SK-N-SH treated with all-trans-retinoic acid at 6 μM for 48 hours (cell line): ENCODE data around the gene IGSF9.

Experiments
- ATAC-seq: fragments of 200-7000 bp; cut with Tn5 transposase; 3 replicates; pipeline ENCODE4 v1.9.1; 2020; ENCODE audit warnings: mild to moderate bottlenecking, moderate library complexity
- ARNTL ChIP-seq: fragments of 450-650 bp; formaldehyde crosslinking; IDR thresholded peaks from 2 replicates; pipeline ENCODE4 v1.5.0; 2020; ENCODE audit warnings: low read depth, mild to moderate bottlenecking, moderate library complexity, borderline replicate concordance
- BACH2 ChIP-seq: fragments of 250-450 bp; sonication (Bioruptor Pico); IDR thresholded peaks from 2 replicates; pipeline ENCODE4 v1.9.0; 2021; ENCODE audit warnings: mild to moderate bottlenecking, borderline replicate concordance
- CSDC2 ChIP-seq: fragments of 250-450 bp; sonication (Bioruptor Pico); IDR thresholded peaks from 2 replicates; pipeline ENCODE4 v1.5.0; 2020; ENCODE audit warnings: mild to moderate bottlenecking, moderate library complexity
- ESRRG ChIP-seq: fragments of 250-450 bp; sonication (Bioruptor Pico); IDR thresholded peaks from 2 replicates; pipeline ENCODE4 v1.6.1; 2021; ENCODE audit warnings: mild to moderate bottlenecking
- GLIS3 ChIP-seq: fragments of 250-450 bp; sonication (Bioruptor Pico); IDR thresholded peaks from 2 replicates; pipeline ENCODE4 v1.5.0; 2020; ENCODE audit warnings: mild to moderate bottlenecking, moderate library complexity
- OSR1 ChIP-seq: fragments of 250-450 bp; sonication (Bioruptor Pico); IDR thresholded peaks from 2 replicates; pipeline ENCODE4 v1.8.0; 2022; ENCODE audit warnings: moderate library complexity, mild to moderate bottlenecking, inconsistent platforms
- RARB ChIP-seq: fragments of 250-450 bp; sonication (Bioruptor Pico); IDR thresholded peaks from 2 replicates; pipeline ENCODE4 v1.8.0; 2021; ENCODE audit warnings: mild to moderate bottlenecking, moderate library complexity
- TCF4 ChIP-seq: fragments of 250-450 bp; sonication (Bioruptor Pico); IDR thresholded peaks from 2 replicates; pipeline ENCODE4 v1.8.0; 2021; ENCODE audit warnings: mild to moderate bottlenecking, moderate library complexity, borderline replicate concordance
- TOX ChIP-seq: fragments of 250-450 bp; sonication (Bioruptor Pico); IDR thresholded peaks from 2 replicates; pipeline ENCODE4 v1.8.0; 2021; ENCODE audit warnings: mild to moderate bottlenecking, moderate library complexity, borderline replicate concordance
- ZC3H10 ChIP-seq: fragments of 250-450 bp; sonication (Bioruptor Pico); IDR thresholded peaks from 2 replicates; pipeline ENCODE4 v1.5.1; 2021; ENCODE audit warnings: mild to moderate bottlenecking, moderate library complexity
- ZFP3 ChIP-seq: fragments of 250-450 bp; sonication (Bioruptor Pico); IDR thresholded peaks from 2 replicates; pipeline ENCODE4 v1.5.0; 2020; ENCODE audit warnings: mild to moderate bottlenecking, moderate library complexity
- ZFP30 ChIP-seq: fragments of 450-650 bp; formaldehyde crosslinking; IDR thresholded peaks from 2 replicates; pipeline ENCODE4 v1.5.0; 2022; ENCODE audit warnings: mild to moderate bottlenecking, moderate library complexity
- ZNF565 ChIP-seq: fragments of 450-650 bp; formaldehyde crosslinking; conservative IDR thresholded peaks from 2 replicates; pipeline ENCODE4 v1.5.0; 2020; ENCODE audit warnings: low read depth, mild to moderate bottlenecking, moderate library complexity
- ZNF70 ChIP-seq: fragments of 450-650 bp; formaldehyde crosslinking; IDR thresholded peaks from 2 replicates; pipeline ENCODE4 v1.5.0; 2020; ENCODE audit warnings: mild to moderate bottlenecking, moderate library complexity
- ZNF8 ChIP-seq: fragments of 450-650 bp; formaldehyde crosslinking; IDR thresholded peaks from 2 replicates; pipeline ENCODE4 v1.5.0; 2020; ENCODE audit warnings: mild to moderate bottlenecking, moderate library complexity
- TF ChIP-seq, protein P1 (sequence below): fragments of 250-450 bp; sonication (Bioruptor Pico); IDR thresholded peaks from 2 replicates; pipeline ENCODE4 v1.5.0; 2020; ENCODE audit warnings: mild to moderate bottlenecking, moderate library complexity
- TF ChIP-seq, protein P2 (sequence below): fragments of 250-450 bp; sonication (Bioruptor Pico); IDR thresholded peaks from 2 replicates; pipeline ENCODE4 v1.5.1; 2020; ENCODE audit warnings: low read depth, mild to moderate bottlenecking, moderate library complexity
- TF ChIP-seq, protein P3 (sequence below): fragments of 250-450 bp; sonication (Bioruptor Pico); IDR thresholded peaks from 2 replicates; pipeline ENCODE4 v1.8.0; 2020; ENCODE audit warnings: mild to moderate bottlenecking, moderate library complexity, borderline replicate concordance
- TF ChIP-seq, protein P4 (sequence below): fragments of 250-450 bp; sonication (Bioruptor Pico); IDR thresholded peaks from 2 replicates; pipeline ENCODE4 v1.8.0; 2021; ENCODE audit warnings: low read depth, mild to moderate bottlenecking, moderate library complexity, borderline replicate concordance
- TF ChIP-seq, protein P5 (sequence below): fragments of 250-450 bp; sonication (Bioruptor Pico); IDR thresholded peaks from 2 replicates; pipeline ENCODE4 v1.5.1; 2021; ENCODE audit warnings: mild to moderate bottlenecking, moderate library complexity

The IGSF9 gene

DNA sequence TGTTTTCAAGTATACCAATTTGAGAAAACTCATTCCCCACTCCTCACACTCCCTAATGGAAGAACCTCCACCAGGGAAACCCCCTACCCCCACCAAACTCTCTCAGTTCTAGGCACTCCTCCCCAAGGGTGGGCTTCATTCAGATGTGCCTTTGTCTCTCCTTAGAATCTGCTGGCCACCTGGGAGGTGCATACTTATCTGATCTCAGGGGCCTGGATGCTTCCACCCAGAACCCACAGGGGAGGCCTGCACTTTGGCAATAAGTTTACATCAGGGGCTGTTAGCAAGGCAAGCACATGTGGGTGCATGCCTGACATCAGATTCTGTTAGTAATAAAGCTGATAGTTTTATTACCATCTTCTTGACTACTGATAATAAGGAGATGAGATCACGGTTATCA, 41.1 kb upstream of the IGSF9 start (continued):
- TF ChIP-seq, protein P1, sequence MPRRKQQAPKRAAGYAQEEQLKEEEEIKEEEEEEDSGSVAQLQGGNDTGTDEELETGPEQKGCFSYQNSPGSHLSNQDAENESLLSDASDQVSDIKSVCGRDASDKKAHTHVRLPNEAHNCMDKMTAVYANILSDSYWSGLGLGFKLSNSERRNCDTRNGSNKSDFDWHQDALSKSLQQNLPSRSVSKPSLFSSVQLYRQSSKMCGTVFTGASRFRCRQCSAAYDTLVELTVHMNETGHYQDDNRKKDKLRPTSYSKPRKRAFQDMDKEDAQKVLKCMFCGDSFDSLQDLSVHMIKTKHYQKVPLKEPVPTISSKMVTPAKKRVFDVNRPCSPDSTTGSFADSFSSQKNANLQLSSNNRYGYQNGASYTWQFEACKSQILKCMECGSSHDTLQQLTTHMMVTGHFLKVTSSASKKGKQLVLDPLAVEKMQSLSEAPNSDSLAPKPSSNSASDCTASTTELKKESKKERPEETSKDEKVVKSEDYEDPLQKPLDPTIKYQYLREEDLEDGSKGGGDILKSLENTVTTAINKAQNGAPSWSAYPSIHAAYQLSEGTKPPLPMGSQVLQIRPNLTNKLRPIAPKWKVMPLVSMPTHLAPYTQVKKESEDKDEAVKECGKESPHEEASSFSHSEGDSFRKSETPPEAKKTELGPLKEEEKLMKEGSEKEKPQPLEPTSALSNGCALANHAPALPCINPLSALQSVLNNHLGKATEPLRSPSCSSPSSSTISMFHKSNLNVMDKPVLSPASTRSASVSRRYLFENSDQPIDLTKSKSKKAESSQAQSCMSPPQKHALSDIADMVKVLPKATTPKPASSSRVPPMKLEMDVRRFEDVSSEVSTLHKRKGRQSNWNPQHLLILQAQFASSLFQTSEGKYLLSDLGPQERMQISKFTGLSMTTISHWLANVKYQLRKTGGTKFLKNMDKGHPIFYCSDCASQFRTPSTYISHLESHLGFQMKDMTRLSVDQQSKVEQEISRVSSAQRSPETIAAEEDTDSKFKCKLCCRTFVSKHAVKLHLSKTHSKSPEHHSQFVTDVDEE (CRISPR knock-in tag) = no peak
- TF ChIP-seq ZNF70 (CRISPR knock-in tag) (no peak), ZC3H10 (CRISPR knock-in tag) (no peak), ARNTL (CRISPR knock-in tag) (no peak), ESRRG (CRISPR knock-in tag) (no peak)

DNA sequence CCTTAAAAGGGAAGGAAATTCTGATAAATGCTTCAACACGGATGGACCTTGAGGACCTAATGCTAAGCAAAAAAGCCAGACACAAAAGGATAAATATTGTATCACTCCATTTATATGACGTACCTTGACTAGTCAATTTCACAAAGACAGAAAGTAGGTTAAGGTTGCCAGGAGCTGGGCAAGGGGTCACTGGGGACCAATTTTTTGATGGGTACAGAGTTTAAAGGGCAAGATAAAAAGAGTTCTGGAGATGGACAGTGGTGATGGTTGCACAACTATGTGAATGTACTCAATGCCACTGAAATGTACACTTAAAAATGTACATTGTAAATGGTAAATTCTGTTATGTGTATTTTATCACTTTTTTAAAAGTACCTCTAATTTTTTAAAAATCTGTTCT, 40.7 kb upstream of the IGSF9 start:
- TF ChIP-seq ZNF565 (CRISPR knock-in tag) (no peak), ZNF70 (CRISPR knock-in tag) (no peak), CSDC2 (no peak), ESRRG (CRISPR knock-in tag) (no peak), OSR1 (CRISPR knock-in tag) (no peak), TOX (CRISPR knock-in tag) (no peak), TCF4 (CRISPR knock-in tag) (no peak), BACH2 (CRISPR knock-in tag) (no peak), ZFP30 (CRISPR knock-in tag) (no peak), GLIS3 (CRISPR knock-in tag) (no peak), RARB (no peak)
- TF ChIP-seq, protein P2, sequence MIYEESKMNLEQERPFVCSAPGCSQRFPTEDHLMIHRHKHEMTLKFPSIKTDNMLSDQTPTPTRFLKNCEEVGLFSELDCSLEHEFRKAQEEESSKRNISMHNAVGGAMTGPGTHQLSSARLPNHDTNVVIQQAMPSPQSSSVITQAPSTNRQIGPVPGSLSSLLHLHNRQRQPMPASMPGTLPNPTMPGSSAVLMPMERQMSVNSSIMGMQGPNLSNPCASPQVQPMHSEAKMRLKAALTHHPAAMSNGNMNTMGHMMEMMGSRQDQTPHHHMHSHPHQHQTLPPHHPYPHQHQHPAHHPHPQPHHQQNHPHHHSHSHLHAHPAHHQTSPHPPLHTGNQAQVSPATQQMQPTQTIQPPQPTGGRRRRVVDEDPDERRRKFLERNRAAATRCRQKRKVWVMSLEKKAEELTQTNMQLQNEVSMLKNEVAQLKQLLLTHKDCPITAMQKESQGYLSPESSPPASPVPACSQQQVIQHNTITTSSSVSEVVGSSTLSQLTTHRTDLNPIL (CRISPR knock-in tag) = no peak
- TF ChIP-seq, protein P3, sequence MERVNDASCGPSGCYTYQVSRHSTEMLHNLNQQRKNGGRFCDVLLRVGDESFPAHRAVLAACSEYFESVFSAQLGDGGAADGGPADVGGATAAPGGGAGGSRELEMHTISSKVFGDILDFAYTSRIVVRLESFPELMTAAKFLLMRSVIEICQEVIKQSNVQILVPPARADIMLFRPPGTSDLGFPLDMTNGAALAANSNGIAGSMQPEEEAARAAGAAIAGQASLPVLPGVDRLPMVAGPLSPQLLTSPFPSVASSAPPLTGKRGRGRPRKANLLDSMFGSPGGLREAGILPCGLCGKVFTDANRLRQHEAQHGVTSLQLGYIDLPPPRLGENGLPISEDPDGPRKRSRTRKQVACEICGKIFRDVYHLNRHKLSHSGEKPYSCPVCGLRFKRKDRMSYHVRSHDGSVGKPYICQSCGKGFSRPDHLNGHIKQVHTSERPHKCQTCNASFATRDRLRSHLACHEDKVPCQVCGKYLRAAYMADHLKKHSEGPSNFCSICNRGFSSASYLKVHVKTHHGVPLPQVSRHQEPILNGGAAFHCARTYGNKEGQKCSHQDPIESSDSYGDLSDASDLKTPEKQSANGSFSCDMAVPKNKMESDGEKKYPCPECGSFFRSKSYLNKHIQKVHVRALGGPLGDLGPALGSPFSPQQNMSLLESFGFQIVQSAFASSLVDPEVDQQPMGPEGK (CRISPR knock-in tag) = no peak
- TF ChIP-seq, protein P4, sequence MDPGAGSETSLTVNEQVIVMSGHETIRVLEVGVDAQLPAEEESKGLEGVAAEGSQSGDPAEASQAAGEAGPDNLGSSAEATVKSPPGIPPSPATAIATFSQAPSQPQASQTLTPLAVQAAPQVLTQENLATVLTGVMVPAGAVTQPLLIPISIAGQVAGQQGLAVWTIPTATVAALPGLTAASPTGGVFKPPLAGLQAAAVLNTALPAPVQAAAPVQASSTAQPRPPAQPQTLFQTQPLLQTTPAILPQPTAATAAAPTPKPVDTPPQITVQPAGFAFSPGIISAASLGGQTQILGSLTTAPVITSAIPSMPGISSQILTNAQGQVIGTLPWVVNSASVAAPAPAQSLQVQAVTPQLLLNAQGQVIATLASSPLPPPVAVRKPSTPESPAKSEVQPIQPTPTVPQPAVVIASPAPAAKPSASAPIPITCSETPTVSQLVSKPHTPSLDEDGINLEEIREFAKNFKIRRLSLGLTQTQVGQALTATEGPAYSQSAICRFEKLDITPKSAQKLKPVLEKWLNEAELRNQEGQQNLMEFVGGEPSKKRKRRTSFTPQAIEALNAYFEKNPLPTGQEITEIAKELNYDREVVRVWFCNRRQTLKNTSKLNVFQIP (CRISPR knock-in tag) = no peak
- TF ChIP-seq, protein P5, sequence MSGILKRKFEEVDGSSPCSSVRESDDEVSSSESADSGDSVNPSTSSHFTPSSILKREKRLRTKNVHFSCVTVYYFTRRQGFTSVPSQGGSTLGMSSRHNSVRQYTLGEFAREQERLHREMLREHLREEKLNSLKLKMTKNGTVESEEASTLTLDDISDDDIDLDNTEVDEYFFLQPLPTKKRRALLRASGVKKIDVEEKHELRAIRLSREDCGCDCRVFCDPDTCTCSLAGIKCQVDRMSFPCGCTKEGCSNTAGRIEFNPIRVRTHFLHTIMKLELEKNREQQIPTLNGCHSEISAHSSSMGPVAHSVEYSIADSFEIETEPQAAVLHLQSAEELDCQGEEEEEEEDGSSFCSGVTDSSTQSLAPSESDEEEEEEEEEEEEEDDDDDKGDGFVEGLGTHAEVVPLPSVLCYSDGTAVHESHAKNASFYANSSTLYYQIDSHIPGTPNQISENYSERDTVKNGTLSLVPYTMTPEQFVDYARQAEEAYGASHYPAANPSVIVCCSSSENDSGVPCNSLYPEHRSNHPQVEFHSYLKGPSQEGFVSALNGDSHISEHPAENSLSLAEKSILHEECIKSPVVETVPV (CRISPR knock-in tag) = no peak
- TF ChIP-seq, all 23 proteins: peak for 0
- no peak for ATAC-seq

DNA sequence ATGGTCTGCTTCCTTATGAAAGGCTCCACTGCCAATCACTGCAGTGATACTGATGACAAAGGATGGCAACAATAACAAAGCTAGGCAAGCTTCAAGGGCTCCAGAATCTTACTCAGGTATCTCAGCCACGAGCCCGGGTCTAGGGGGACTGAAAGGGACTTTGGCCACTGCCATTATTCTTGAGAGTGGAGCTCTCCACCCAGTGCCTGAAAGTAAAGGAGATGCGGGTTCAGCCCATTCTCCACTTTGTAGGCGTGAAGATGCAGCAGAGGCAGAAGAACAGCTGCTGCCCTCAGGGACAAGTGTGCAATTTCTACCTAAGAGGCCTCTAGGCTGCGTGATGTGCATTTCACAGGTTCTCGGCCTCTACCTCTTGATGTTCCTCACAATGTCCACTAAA, 40.1 kb upstream of the IGSF9 start:
- ATAC-seq = no peak
- TF ChIP-seq ZFP30 (CRISPR knock-in tag) (no peak), ZNF8 (CRISPR knock-in tag) (no peak), ZFP3 (no peak), TCF4 (CRISPR knock-in tag) (no peak)
- TF ChIP-seq, protein P3 (CRISPR knock-in tag) = no peak
- TF ChIP-seq, protein P2 (CRISPR knock-in tag) = no peak
